HG03196 (cell line): Measurements from ENCODE around the gene PDIA5.

ENCODE experiments used
- ATAC-seq: cut with Tn5 transposase; IDR thresholded peaks from one replicate; pipeline ENCODE4 v1.9.1; 2021; ENCODE audit not compliant: unreplicated experiment

The PDIA5 gene

GRCh38 chr3:123070510-123070909, 3.7 kb downstream of the PDIA5 start:
- ATAC-seq = no peak

GRCh38 chr3:123071146-123071545, 4.3 kb downstream of the PDIA5 start:
- no peak for ATAC-seq

DNA sequence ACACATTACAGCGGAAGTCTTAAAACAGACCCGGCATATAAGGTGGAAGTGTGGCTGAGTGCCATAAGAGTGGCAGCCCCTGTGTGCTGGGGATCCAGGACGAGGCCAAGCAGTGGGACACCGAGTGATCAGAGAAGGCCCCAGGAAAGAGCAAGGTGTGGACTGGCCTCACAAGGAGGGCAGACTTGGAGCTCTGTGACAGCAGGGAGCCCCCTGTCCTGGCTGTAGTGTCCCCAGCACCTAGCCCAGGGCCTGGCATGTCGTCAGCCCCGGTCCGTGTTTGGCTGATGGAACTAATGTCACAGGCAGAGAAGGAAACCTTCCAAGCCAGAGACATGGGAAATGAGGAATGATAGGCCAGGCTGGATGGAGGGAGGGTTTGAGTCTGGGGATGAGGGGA, 4.8 kb downstream of the PDIA5 start:
- ATAC-seq = no peak

DNA sequence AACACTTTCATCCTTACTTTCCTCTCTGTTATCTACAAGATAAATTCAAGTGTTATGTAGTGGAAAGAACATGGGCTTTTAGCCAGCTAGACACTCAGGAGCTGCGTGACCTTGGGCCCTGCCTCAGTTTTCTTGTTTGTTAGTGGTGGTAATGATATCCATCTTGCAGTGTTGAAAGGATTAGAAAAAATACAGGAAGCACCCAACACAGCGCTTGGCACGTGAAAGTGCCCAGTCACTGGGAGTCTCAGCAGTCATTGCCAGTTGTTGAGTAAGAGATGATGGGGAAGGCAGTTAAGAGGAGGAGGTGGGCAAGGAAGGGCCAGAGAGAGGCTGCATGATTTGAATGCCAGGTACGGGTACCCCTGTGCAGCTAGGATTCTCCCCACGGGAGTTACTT, 5.3 kb downstream of the PDIA5 start:
- ATAC-seq = no peak

GRCh38 chr3:123072564-123072963, 5.7 kb downstream of the PDIA5 start:
- no peak for ATAC-seq

- ATAC-seq = no peak
Observed at GRCh38 chr3:123075359-123075758, 8.5 kb downstream of the PDIA5 start.

- ATAC-seq = no peak
Observed at GRCh38 chr3:123076112-123076495, 9.3 kb downstream of the PDIA5 start.

GRCh38 chr3:123076496-123077418, 9.9 kb downstream of the PDIA5 start:
- ATAC-seq = no peak

- no peak for ATAC-seq
Observed at GRCh38 chr3:123078101-123078500, 11.3 kb downstream of the PDIA5 start.

DNA sequence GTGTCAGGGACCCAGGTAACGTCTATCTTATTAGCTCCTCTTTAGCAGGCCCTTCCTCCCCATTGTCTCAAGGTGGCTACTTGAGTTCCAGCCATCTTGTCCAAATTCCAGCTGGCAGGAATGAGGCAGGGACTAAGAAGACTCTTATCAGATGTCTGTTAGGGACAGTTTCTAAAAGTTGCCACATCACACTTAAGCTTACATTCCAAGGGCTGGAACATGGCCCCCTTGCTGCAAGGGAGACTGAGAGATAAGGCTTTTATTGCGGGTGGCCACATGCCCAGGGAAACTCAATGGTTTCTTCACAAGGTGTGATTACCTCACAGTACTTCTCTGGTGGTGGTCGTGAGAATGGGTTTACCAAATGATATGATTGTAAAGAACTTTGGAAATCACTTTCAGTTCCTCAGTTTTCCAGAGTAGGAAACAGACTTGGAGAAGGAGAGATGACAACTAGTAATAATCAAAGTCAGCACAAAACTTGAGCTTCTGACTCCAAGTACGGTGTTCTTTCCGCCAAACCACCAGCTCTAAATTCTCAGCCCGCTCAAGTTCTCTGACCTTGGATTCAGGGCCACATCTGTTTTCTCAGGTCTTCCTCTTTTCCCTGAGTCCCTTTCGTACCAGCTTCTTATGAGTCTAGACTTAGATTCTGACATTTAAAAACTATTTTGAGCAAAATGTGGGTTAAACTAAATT, 14.2 kb downstream of the PDIA5 start:
- ATAC-seq = no peak

GRCh38 chr3:123081718-123082369, 15.0 kb downstream of the PDIA5 start:
- no peak for ATAC-seq

GRCh38 chr3:123082370-123083065, 15.7 kb downstream of the PDIA5 start:
- peak; percentile 78 for ATAC-seq

- ATAC-seq = no peak
Observed at GRCh38 chr3:123083383-123084124, 16.7 kb downstream of the PDIA5 start.

DNA sequence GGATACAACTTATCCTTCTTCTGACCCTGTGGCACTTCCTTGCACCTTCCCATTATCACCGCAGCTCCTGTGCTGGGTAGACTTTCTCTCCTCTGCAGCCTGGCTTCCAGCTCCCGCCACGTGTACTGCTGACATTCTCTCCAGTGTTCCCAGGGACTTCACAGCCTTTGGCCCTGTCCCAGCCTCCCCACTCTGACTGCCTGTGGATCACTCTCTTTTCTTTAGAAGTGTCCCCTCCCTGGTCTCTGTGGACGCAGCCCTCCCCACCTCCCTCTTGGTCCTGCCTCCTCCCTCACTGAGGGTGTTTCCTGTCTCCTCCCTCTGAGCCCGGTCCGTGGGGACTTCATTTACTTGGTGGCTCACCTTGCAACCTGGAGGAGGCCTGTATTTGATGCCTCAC, 17.4 kb downstream of the PDIA5 start:
- ATAC-seq = no peak

DNA sequence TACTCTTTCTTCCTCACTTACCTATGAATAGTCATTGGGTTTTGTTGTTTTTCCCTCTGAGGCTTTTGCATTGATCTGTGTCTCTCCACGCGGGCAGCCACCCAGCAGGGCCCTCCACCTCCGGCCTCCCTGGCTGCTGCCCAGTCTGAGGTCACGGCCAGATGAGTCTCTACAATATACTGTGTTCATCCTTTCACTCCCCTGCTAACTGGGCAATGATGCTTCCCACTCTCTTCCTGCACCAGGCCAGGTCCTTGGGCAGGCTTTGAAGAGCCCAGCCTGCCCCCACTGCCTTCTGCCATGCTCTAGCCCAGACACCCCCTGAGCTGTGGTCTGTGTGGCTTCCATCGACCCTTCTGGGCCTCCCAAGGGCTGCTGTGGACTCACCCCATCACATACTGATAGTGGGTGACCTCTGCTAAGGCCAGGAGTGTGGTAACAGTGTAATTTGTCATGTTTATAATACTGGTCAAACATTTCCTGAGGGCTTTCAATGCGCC, 18.0 kb downstream of the PDIA5 start:
- no peak for ATAC-seq

- no peak for ATAC-seq
Observed at GRCh38 chr3:123085293-123085931, 18.6 kb downstream of the PDIA5 start.

- ATAC-seq = no peak
Observed at GRCh38 chr3:123085932-123086627, 19.3 kb downstream of the PDIA5 start.

DNA sequence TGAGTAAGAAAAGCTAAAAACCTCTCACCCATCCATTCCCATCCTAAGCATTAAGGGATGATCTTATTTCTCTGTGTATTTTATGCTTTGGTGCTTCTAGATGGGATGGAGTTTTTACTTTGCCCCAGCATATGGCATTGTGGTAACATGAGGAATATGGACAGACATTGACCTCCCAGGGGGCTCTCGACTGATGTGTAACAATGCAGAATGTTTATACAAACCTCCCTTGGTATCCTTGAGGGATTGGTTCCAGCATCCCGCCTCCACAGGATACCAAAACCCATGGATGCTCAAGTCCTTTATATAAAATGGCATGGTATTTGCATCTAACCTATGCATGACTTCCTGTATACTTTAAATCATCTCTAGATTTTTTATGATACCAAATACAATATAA, 21.6 kb downstream of the PDIA5 start:
- ATAC-seq = no peak

GRCh38 chr3:123089611-123090331, 22.9 kb downstream of the PDIA5 start:
- no peak for ATAC-seq
